AG04449 (cell line): ENCODE results near the gene SIGLEC8.

ENCODE experiments used
- CTCF ChIA-PET: fragments of 350-600 bp; formaldehyde crosslinking; extraction: SDS; loops from one replicate; lab custom pipeline; 2021; ENCODE audit warnings: antibody characterized with exemption; lab: Yijun Ruan, JAX
- POLR2A ChIA-PET: fragments of 400-600, 350-600 bp; formaldehyde crosslinking; extraction: SDS; loops from one replicate; lab custom pipeline; 2020; ENCODE audit warnings: antibody characterized with exemption, inconsistent platforms; lab: Yijun Ruan, JAX
- DNase-seq: peaks from one replicate; pipeline ENCODE4 v3.0.0-alpha.2; 2010; ENCODE audit warnings: low read depth, low spot score
- H3K4me3 ChIP-seq: 2 replicates; pipeline ENCODE4 v1.5.1; 2011; ENCODE audit warnings: low read depth, mild to moderate bottlenecking, control low read depth, low read length
- TF ChIP-seq, protein P1 (sequence below): IDR thresholded peaks from one replicate; pipeline ENCODE4 v1.5.1; 2011; ENCODE audit warnings: mild to moderate bottlenecking, moderate library complexity, low read length, control low read depth, inconsistent platforms; ENCODE audit not compliant: insufficient read depth; ENCODE audit errors: missing control alignments

Gene SIGLEC8

DNA sequence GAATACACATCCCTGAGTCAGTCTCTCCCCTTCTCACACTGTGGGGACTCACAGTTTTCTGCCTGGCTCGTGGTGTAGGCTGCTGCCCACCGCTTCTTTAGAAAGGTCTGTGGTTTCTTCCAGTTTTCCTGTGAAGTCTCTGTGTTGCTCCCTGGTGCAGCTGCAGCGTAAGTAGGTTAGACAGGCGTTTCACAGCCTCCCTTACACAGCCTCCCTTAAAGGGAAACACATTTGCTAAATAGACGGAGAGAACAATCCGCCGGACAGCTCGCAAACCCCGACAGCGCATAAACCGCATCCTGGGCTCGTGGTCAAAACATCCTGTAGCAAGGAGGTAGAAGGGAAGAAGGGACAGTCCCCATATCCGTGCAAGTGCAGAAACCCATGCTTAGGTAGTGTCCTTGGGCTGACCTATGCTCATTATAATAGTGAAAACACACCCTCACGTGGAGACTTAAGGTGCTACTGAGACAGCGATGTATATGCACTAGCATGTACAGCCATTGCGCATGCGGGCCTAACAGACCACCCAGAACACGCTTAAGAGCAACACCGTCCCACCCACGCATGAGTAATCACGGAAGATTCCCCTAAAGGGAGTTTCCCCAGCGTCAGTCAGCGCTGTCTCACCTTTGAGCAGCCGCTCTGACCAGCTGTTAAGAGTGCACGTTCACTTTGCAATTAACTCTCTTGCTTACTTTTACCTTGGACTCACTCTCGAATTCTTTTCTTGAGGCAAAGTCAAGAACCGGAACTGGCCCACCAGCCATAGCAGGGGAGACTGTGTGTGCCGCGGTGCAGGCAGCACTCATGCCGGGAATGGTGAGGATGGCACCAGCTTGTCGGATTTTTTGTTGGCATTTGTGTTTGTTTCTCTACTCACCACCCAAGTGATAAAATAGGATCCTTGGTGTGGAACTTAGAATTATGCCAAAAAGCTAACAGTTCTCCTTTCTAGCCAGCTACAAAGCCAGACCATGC, 16.6 kb downstream of the SIGLEC8 start:
- TF ChIP-seq, protein P1, sequence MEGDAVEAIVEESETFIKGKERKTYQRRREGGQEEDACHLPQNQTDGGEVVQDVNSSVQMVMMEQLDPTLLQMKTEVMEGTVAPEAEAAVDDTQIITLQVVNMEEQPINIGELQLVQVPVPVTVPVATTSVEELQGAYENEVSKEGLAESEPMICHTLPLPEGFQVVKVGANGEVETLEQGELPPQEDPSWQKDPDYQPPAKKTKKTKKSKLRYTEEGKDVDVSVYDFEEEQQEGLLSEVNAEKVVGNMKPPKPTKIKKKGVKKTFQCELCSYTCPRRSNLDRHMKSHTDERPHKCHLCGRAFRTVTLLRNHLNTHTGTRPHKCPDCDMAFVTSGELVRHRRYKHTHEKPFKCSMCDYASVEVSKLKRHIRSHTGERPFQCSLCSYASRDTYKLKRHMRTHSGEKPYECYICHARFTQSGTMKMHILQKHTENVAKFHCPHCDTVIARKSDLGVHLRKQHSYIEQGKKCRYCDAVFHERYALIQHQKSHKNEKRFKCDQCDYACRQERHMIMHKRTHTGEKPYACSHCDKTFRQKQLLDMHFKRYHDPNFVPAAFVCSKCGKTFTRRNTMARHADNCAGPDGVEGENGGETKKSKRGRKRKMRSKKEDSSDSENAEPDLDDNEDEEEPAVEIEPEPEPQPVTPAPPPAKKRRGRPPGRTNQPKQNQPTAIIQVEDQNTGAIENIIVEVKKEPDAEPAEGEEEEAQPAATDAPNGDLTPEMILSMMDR, result no peak
- ChIA-PET POLR2A (no interaction called here), CTCF (no interaction called here)
- no peak overlapping the region for H3K4me3 ChIP-seq
- DNase-seq, result no peak

DNA sequence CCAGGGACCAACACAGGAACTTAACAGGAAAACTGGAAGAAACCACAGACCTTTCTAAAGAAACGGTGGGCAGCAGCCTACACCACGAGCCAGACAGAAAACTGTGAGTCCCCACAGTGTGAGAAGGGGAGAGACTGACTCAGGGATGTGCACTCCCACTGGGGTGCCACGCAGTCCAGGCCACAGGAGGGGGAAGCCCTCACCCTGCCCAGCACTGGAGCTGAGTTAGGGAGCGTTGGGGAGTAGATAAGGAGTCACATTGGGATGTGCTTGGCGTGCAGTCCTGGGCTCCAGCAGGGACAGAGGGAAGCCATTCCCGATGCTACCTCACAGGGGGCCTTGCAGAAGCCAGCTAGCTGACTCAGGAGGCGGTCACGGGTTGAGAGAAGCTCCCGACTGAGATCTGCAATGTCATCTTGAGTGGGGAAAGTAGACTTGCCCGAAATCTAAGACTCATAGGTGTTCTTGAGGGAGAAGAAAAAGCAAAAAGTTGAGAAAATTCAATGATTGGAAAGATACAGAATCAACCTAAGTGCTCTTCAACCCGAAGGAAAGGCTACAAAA, 17.3 kb downstream of the SIGLEC8 start:
- ChIA-PET CTCF (interaction anchor here (1.6 kb wide), 1 partner anchor 20 kb away, joined by 6 read pairs; no protein-coding TSS in a partner anchor), POLR2A (no interaction called here)
- DNase-seq, result no peak
- TF ChIP-seq, protein P1, result no peak
- no peak overlapping the region for H3K4me3 ChIP-seq

DNA sequence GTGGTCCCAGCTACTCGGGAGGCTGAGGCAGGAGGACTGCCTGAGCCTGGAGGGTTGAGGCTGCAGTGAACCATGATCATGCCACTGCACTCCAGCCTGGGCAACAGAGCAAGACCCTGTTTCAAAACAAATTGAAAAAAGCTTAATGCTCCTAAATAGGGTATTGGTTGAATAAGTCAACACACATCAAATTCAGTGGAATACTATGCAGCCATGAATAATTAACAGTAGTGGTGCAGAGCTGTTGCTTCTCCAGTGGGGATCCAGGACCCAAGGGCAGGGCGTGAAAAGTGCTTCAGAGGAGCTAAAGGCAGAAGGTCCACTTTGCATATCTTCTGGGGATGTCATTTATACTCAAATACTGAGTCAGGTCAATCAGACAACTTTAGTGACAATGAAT, 18.2 kb downstream of the SIGLEC8 start:
- POLR2A ChIA-PET, result no interaction called here
- TF ChIP-seq, protein P1, result no peak
- CTCF ChIA-PET, result interaction anchor here (0.7 to 2.5 kb wide), 3 partner anchors 19 to 102 kb away, joined by 3 to 8 read pairs (median 6); no protein-coding TSS in a partner anchor
- DNase-seq, result no peak
- no peak overlapping the region for H3K4me3 ChIP-seq

DNA sequence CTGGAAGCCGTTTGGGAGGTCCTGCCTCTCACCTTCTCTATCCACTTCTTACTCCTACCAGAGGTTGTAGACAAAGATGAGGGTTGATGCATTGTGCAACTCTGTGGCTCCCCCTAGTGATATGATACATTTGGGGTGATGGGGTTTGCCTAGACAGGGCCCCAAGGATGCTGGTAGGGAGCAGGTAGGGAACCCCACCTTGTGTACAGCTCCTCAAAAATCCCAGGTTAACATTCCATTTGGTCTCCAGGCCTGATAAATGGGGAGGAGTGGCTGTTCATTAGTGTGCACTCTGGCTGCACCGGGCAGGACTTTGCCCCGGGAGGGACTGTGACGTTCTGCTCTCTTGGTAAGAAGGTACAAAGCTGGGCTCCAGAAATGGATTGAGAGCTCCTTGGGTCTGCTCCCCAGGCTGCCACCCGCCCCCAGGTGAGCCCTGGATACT, 19.2 kb downstream of the SIGLEC8 start:
- DNase-seq, result no peak
- CTCF ChIA-PET, result interaction anchor here (1.4 to 2.5 kb wide), 3 partner anchors 41 to 101 kb away, joined by 4 to 8 read pairs (median 5); no protein-coding TSS in a partner anchor
- TF ChIP-seq, protein P1, result peak; percentile 6
- no peak overlapping the region for H3K4me3 ChIP-seq
- POLR2A ChIA-PET, result no interaction called here

DNA sequence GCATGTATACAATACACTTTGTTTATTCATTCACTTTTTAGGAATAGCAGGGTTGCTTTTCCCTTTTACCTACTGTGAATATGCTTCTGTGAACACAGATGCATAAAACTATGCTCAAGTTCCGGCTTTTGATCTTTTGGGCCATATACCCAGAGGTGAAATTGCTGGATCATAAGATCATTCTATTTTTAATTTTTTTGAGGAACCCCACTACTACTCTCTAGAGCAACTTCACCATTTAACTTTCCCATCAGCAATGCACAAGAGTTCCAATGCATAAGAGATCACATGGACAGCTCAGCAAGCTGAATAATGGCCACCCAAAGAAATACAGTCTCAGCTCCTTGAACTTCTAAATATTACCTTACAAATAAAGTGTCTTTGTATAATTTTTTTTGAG, 23.8 kb downstream of the SIGLEC8 start:
- TF ChIP-seq, protein P1, result no peak
- H3K4me3 ChIP-seq, result no peak overlapping the region
- DNase-seq, result no peak
- ChIA-PET POLR2A (no interaction called here), CTCF (interaction anchor here (1.0 kb wide), 1 partner anchor 13 kb away, joined by 4 read pairs; no protein-coding TSS in a partner anchor)

DNA sequence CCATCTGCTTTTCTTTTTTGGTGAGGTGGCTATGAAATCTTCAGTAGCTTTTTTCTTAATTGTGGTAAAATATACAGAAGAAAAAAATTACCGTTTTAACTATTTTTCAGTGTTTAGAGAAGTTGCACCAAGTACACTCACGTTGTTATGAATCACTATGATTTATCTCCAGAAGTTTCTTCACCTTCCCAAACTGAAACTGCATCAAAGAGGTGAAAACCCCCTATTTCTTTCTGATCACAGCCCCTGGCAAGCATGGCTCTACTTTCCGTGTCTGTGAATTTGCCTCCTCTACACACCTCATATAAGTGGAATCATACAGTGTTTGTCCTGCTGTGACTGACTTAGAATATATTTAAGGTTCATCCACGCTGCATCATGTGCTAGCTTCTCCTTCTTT, 25.2 kb downstream of the SIGLEC8 start:
- H3K4me3 ChIP-seq, result no peak overlapping the region
- POLR2A ChIA-PET, result no interaction called here
- TF ChIP-seq, protein P1, result no peak
- CTCF ChIA-PET, result no interaction called here
- no peak for DNase-seq
